PFSK-1 (cell line): ENCODE data around the gene KDM3B.

Experiments
- FOXP2 ChIP-seq: optimal IDR thresholded peaks from 2 replicates; pipeline ENCODE3; 2011; ENCODE audit warnings: borderline replicate concordance, control low read depth, inconsistent platforms; ENCODE audit not compliant: insufficient read depth; ENCODE audit errors: extremely low read length, extremely low read depth
- POLR2AphosphoS5 ChIP-seq: IDR thresholded peaks from 2 replicates; pipeline ENCODE4 v1.6.1; 2012; ENCODE audit warnings: low read depth, mild to moderate bottlenecking, control low read depth, low read length, moderate library complexity
- SIN3A ChIP-seq: IDR thresholded peaks from 2 replicates; pipeline ENCODE4 v1.6.1; 2012; ENCODE audit warnings: mild to moderate bottlenecking, low read length, moderate library complexity, borderline replicate concordance; ENCODE audit not compliant: insufficient read depth
- TAF1 ChIP-seq: IDR thresholded peaks from 2 replicates; pipeline ENCODE4 v1.6.1; 2012; ENCODE audit warnings: low read length, control low read depth, borderline replicate concordance; ENCODE audit not compliant: insufficient read depth
- TF ChIP-seq, protein P1 (sequence below), 2 experiments: IDR thresholded peaks; 2 replicates each; pipeline versions ENCODE4 v1.6.1 to v1.8.0; 2011 to 2012; ENCODE audit warnings: low read depth in 2 of 2, low read length in 2 of 2, control low read depth in 1 of 2, inconsistent platforms in 1 of 2, mild to moderate bottlenecking in 1 of 2, moderate library complexity in 1 of 2; ENCODE audit not compliant: insufficient read depth in 1 of 2

The KDM3B gene

DNA sequence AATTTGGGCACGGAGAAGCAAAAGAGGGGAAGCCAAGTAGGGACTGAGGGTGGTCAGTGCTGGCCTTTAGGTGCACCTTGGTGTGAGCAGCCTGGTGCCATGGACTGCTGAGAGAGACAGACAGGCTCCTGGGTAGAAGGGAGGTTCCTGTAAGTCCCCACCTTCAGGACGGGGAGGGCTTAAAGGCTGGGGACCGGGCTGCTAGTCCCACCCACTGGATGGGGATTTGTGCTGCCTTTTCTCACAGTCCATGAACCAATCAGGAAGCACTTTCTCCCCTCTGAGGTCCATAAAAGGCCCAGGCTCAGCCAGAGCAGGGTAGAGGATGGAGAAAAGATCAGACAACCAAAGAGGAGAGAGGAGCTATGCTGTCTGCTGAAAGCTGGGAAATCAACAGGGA is 36.1 kb upstream of the KDM3B start:
- TF ChIP-seq TAF1: no peak
- TF ChIP-seq, protein P1, sequence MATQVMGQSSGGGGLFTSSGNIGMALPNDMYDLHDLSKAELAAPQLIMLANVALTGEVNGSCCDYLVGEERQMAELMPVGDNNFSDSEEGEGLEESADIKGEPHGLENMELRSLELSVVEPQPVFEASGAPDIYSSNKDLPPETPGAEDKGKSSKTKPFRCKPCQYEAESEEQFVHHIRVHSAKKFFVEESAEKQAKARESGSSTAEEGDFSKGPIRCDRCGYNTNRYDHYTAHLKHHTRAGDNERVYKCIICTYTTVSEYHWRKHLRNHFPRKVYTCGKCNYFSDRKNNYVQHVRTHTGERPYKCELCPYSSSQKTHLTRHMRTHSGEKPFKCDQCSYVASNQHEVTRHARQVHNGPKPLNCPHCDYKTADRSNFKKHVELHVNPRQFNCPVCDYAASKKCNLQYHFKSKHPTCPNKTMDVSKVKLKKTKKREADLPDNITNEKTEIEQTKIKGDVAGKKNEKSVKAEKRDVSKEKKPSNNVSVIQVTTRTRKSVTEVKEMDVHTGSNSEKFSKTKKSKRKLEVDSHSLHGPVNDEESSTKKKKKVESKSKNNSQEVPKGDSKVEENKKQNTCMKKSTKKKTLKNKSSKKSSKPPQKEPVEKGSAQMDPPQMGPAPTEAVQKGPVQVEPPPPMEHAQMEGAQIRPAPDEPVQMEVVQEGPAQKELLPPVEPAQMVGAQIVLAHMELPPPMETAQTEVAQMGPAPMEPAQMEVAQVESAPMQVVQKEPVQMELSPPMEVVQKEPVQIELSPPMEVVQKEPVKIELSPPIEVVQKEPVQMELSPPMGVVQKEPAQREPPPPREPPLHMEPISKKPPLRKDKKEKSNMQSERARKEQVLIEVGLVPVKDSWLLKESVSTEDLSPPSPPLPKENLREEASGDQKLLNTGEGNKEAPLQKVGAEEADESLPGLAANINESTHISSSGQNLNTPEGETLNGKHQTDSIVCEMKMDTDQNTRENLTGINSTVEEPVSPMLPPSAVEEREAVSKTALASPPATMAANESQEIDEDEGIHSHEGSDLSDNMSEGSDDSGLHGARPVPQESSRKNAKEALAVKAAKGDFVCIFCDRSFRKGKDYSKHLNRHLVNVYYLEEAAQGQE (IDR thresholded peaks at IDR 0.05; ENCODE audit: insufficient read depth in 1 of 2, low read depth in 2 of 2, low read length in 2 of 2): no peak
- TF ChIP-seq POLR2AphosphoS5: no peak
- TF ChIP-seq FOXP2: no peak
- no peak for TF ChIP-seq SIN3A

DNA sequence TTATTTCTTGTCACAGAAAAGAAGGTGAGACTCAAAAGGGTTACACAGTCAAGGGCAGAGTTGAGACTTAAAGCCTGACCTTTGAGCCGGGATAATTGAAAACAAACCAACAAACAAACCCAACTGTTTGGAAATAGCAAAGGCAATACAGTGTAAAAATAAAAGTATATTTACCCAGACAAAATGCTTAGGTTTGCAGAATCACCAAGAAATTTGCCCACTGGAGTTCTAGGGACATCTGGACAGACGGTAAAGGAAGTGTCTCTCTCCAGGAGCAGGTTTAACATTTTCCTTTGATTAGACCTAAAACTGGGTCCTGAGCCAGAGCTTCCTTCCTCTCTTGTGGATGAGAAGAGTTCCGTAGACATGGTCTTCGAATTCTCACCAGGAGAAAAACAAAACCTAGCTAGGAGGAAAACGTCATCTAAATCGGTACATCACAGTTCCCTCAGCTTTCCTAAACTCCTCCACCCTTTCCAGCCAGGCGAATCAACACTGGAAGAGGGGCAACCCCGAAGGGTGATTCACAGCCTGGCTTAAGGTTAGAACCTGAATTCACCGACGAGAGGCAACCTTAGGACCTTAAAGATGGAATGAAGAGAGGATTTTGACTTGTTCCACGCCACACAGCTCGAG is 21.6 kb upstream of the KDM3B start:
- TF ChIP-seq POLR2AphosphoS5 (no peak), SIN3A (no peak), FOXP2 (no peak), TAF1 (no peak)
- TF ChIP-seq, protein P1 (IDR thresholded peaks at IDR 0.05; ENCODE audit: insufficient read depth in 1 of 2, low read depth in 2 of 2, low read length in 2 of 2): no peak

DNA sequence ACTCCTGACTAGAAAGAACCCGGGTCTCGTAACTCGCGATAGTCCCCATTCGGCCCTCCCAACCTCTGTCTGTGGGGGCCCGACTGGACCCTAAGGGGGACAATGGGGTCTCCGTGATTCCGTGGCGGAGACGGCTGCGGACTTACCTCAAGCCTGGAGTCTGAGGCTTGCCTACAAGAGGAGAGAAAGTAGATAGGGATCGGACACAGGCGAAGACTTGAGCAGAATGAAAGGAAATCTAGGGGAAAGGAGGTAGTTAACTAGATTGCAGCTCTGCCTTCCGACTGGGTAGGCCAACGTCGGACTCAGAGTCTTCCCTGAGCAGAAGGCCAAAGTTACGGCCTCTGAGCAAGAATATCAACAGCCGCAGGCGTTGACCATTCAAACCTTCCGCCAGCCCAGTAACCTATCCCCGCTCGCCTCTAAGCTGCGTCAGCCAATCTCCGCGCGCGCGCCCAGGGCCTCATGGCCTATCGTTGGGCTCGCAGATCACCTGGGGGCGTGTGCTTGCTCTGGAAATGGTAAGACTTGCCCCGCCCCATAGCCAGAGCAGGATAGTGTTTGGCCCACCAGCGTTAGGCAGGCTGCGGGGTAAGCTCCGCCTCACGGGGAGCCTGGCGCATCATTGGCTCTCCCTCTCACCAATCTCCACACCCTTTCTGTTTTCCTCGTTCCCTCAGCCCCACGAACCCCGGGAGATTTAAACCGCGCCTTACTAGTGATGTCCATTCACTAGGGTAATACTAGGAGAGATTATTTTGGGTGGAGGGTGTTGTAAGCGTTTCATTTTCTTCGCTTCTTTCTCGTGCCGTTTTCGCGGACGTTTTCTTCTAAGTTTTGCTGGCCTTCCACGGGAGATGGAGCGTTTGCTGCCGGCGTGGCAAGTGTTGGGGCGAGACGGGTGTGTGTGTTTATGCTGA is 20.8 kb upstream of the KDM3B start, which contains the start of gene CDC25C:
CDC25C (minus strand) TSS at position 356 of the 920 bp plus-strand sequence. CDS start 624 bp downstream, outside the sequence.
- TF ChIP-seq POLR2AphosphoS5: peak; percentile 83
- TF ChIP-seq FOXP2: no peak
- TF ChIP-seq SIN3A: peak; percentile 72; the same call in 1 of the 2 replicates
- TF ChIP-seq, protein P1 (IDR thresholded peaks at IDR 0.05; ENCODE audit: insufficient read depth in 1 of 2, low read depth in 2 of 2, low read length in 2 of 2): no peak
- TF ChIP-seq TAF1: peak; percentile 54; the same call in 1 of the 2 replicates

DNA sequence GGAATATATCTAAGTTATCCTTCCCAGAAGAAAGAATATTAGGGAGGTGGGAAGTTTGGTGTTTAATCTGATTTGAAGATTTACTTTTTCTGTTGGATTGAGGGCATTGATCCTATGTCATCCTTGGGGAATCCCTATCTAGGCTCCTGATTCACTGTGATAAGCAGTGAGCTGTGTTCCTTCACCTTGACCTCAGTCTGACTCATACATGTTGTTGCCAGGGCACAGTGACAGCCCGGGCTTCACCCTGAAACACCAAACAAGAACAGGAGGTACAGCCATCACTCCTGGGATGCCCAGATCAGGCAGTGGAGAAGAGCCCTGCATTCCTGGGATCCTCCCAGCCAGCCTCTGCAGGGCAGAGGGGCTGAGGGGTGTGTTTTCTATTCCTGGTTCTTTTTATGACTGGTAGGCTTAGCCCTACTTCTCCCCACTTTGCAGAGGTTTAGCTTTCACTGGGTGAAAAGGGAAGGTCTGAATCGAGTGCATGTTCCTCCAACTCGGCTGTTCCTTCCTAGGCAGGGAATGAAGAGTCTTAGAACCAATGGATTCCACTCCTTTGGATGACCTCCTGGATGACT is 17.5 kb upstream of the KDM3B start:
- TF ChIP-seq POLR2AphosphoS5 (no peak), SIN3A (no peak), TAF1 (no peak), FOXP2 (no peak)
- TF ChIP-seq, protein P1 (IDR thresholded peaks at IDR 0.05; ENCODE audit: insufficient read depth in 1 of 2, low read depth in 2 of 2, low read length in 2 of 2): no peak
